Renal cortex interstitium (tissue), 11 donors: ENCODE results near the gene DET1. TPM values are rescaled to one million over a fixed set of nuclear protein-coding genes. Genes with fewer than 3 reads are reported as not detected.
"Not testable (repeated sequence)": the region's sequence is repeated elsewhere in the genome, so short reads cannot be mapped to it uniquely, and the experiment has no call there.

Experiments
- DNase-seq, 11 donors: peaks; one replicate each; pipeline ENCODE4 v3.0.0-alpha.2; 2013; ENCODE audit warnings: low read depth in 9 of 11, low spot score in 4 of 11; ENCODE audit errors: extremely low read depth in 1 of 11
- polyA plus RNA-seq, 3 donors: library from polyadenylated mRNA; unstranded; fragments of 120-200 nt; gene quantifications; one replicate each; pipeline ENCODE4 v1.2.1, GENCODE V29; 2013; ENCODE audit not compliant: insufficient read length in 3 of 3

DET1 gene
- polyA plus RNA-seq, 3 donors, result 10.5 to 18.6 (median 13.8) TPM

GRCh38 chr15:88545578-88546247, 768 bp downstream of the DET1 start:
- DNase-seq, result not testable (repeated sequence)

- DNase-seq, result no peak
These were observed 3.3 kb downstream of the DET1 start for GRCh38 chr15:88543065-88543776.

- DNase-seq, result no peak
These were observed 4.1 kb downstream of the DET1 start for GRCh38 chr15:88542342-88542733.

- no peak for DNase-seq
These were observed 4.7 kb downstream of the DET1 start for GRCh38 chr15:88541709-88542341.

- not testable (repeated sequence) for DNase-seq
These were observed 5.4 kb downstream of the DET1 start for GRCh38 chr15:88541111-88541510.

- not testable (repeated sequence) for DNase-seq
These were observed 6.1 kb downstream of the DET1 start for GRCh38 chr15:88540350-88540749.

GRCh38 chr15:88539441-88539840, 7.0 kb downstream of the DET1 start:
- no peak for DNase-seq

GRCh38 chr15:88538972-88539371, 7.5 kb downstream of the DET1 start:
- no peak for DNase-seq

- no peak for DNase-seq
These were observed 8.7 kb downstream of the DET1 start for GRCh38 chr15:88537591-88538317.

GRCh38 chr15:88535607-88536313, 10.7 kb downstream of the DET1 start:
- DNase-seq, result no peak

GRCh38 chr15:88535100-88535499, 11.4 kb downstream of the DET1 start:
- no peak for DNase-seq

- DNase-seq, result no peak
These were observed 13.1 kb downstream of the DET1 start for GRCh38 chr15:88533376-88533775.

GRCh38 chr15:88529021-88529630, 17.4 kb downstream of the DET1 start:
- DNase-seq, result peak in 1 of 11 donors; percentile 0

GRCh38 chr15:88526247-88526879, 20.1 kb downstream of the DET1 start:
- DNase-seq, result no peak

- no peak for DNase-seq
These were observed 21.1 kb downstream of the DET1 start for GRCh38 chr15:88525418-88525817.

- DNase-seq, result not testable (repeated sequence)
These were observed 22.4 kb downstream of the DET1 start for GRCh38 chr15:88524094-88524493.

GRCh38 chr15:88518903-88519302, 27.6 kb downstream of the DET1 start:
- no peak for DNase-seq

GRCh38 chr15:88513195-88513594, 33.3 kb downstream of the DET1 start:
- DNase-seq, result no peak
